ENCODE data around the gene ANTXR1.

ANTXR1 gene

GRCh38 chr2:69163109-69163508, 150.1 kb downstream of the ANTXR1 start:
- Histone ChIP-seq H3K27me3 (replicated peaks in 2 of 5; ENCODE audit: control insufficient read depth in 4 of 5, insufficient read depth in 5 of 5, low read length in 4 of 5) (peaks cover 0 to 2% (median 0%) of the 10 kb centered on the region in 5 experiments), H3K4me1 (ENCODE audit: control extremely low read depth in 1 of 4, control insufficient read depth in 4 of 4, insufficient read depth in 4 of 4, low read length in 3 of 4) (peaks cover 23 to 37% (median 31%) of the 10 kb centered on the region in 4 experiments), H3K36me3 (ENCODE audit: control insufficient read depth in 4 of 4, insufficient read depth in 4 of 4, low read length in 3 of 4) (no peaks in the 10 kb centered on the region), H3K9me3 (ENCODE audit: control extremely low read depth in 1 of 5, control insufficient read depth in 4 of 5, insufficient read depth in 2 of 5, low read depth in 1 of 5, low read length in 4 of 5) (no peaks in the 10 kb centered on the region), H3K27ac (ENCODE audit: insufficient read depth in 1 of 2, low read depth in 1 of 2, low read length in 2 of 2, poor library complexity in 1 of 2, severe bottlenecking in 2 of 2) (no peak overlapping the region), H3K4me3 (ENCODE audit: control insufficient read depth in 1 of 7, extremely low read depth in 1 of 7, insufficient read depth in 4 of 7, low read depth in 2 of 7, low read length in 6 of 7) (peak overlapping the region in 3 of 7 experiments; percentile 16 to 54 (median 39))
- ChIA-PET CTCF (interaction anchor here (2.0 kb wide), 1 partner anchor 9 kb away, joined by 9 read pairs; no protein-coding TSS in a partner anchor), POLR2A (interaction anchor here (1.0 to 1.2 kb wide), 2 partner anchors 14 to 72 kb away, joined by 4 to 6 read pairs; no protein-coding TSS in a partner anchor)
- WGBS (ENCODE audit: insufficient coverage): 0% methylated on average over 6 of the region's 6 CpGs
- peak; percentile 70 to 96 (median 90) for DNase-seq

GRCh38 chr2:69163556-69163955, 150.6 kb downstream of the ANTXR1 start:
- no peaks in the 10 kb centered on the region for H3K9me3 ChIP-seq (ENCODE audit: control extremely low read depth in 1 of 5, control insufficient read depth in 4 of 5, insufficient read depth in 2 of 5, low read depth in 1 of 5, low read length in 4 of 5)
- DNase-seq: no peak
- H3K4me1 ChIP-seq (ENCODE audit: control extremely low read depth in 1 of 4, control insufficient read depth in 4 of 4, insufficient read depth in 4 of 4, low read length in 3 of 4): peaks cover 23 to 37% (median 31%) of the 10 kb centered on the region in 4 experiments
- H3K4me3 ChIP-seq (ENCODE audit: control insufficient read depth in 1 of 7, extremely low read depth in 1 of 7, insufficient read depth in 4 of 7, low read depth in 2 of 7, low read length in 6 of 7): peak overlapping the region in 3 of 7 experiments; percentile 16 to 54 (median 39)
- no peaks in the 10 kb centered on the region for H3K36me3 ChIP-seq (ENCODE audit: control insufficient read depth in 4 of 4, insufficient read depth in 4 of 4, low read length in 3 of 4)
- H3K27ac ChIP-seq (ENCODE audit: insufficient read depth in 1 of 2, low read depth in 1 of 2, low read length in 2 of 2, poor library complexity in 1 of 2, severe bottlenecking in 2 of 2): no peak overlapping the region
- ChIA-PET CTCF (interaction anchor here (1.6 to 2.0 kb wide), 2 partner anchors 9 to 137 kb away, joined by 5 to 9 read pairs; no protein-coding TSS in a partner anchor), POLR2A (interaction anchor here (1.0 kb wide), 1 partner anchor 14 kb away, joined by 6 read pairs; no protein-coding TSS in a partner anchor)
- WGBS (ENCODE audit: insufficient coverage): 72% methylated on average over 3 of the region's 7 CpGs
- peaks cover 0 to 2% (median 0%) of the 10 kb centered on the region in 5 experiments for H3K27me3 ChIP-seq (replicated peaks in 2 of 5; ENCODE audit: control insufficient read depth in 4 of 5, insufficient read depth in 5 of 5, low read length in 4 of 5)

GRCh38 chr2:69164061-69164778, 151.2 kb downstream of the ANTXR1 start:
- Histone ChIP-seq H3K4me3 (ENCODE audit: control insufficient read depth in 1 of 7, extremely low read depth in 1 of 7, insufficient read depth in 4 of 7, low read depth in 2 of 7, low read length in 6 of 7) (no peak overlapping the region), H3K27me3 (replicated peaks in 2 of 5; ENCODE audit: control insufficient read depth in 4 of 5, insufficient read depth in 5 of 5, low read length in 4 of 5) (peaks cover 0 to 2% (median 0%) of the 10 kb centered on the region in 5 experiments), H3K27ac (ENCODE audit: insufficient read depth in 1 of 2, low read depth in 1 of 2, low read length in 2 of 2, poor library complexity in 1 of 2, severe bottlenecking in 2 of 2) (no peak overlapping the region), H3K4me1 (ENCODE audit: control extremely low read depth in 1 of 4, control insufficient read depth in 4 of 4, insufficient read depth in 4 of 4, low read length in 3 of 4) (peaks cover 23 to 37% (median 31%) of the 10 kb centered on the region in 4 experiments), H3K9me3 (ENCODE audit: control extremely low read depth in 1 of 5, control insufficient read depth in 4 of 5, insufficient read depth in 2 of 5, low read depth in 1 of 5, low read length in 4 of 5) (no peaks in the 10 kb centered on the region), H3K36me3 (ENCODE audit: control insufficient read depth in 4 of 4, insufficient read depth in 4 of 4, low read length in 3 of 4) (no peaks in the 10 kb centered on the region)
- 100% methylated on average over 6 of the region's 8 CpGs for WGBS (ENCODE audit: insufficient coverage)
- DNase-seq: no peak
- ChIA-PET POLR2A (no interaction called here), CTCF (interaction anchor here (1.2 to 1.6 kb wide), 3 partner anchors 11 to 138 kb away, joined by 4 to 5 read pairs (median 4); no protein-coding TSS in a partner anchor)

GRCh38 chr2:69165091-69165880, 152.3 kb downstream of the ANTXR1 start:
- H3K27ac ChIP-seq (ENCODE audit: insufficient read depth in 1 of 2, low read depth in 1 of 2, low read length in 2 of 2, poor library complexity in 1 of 2, severe bottlenecking in 2 of 2): no peak overlapping the region
- H3K27me3 ChIP-seq (replicated peaks in 2 of 5; ENCODE audit: control insufficient read depth in 4 of 5, insufficient read depth in 5 of 5, low read length in 4 of 5): peaks cover 0 to 4% (median 0%) of the 10 kb centered on the region in 5 experiments
- peaks cover 23 to 37% (median 31%) of the 10 kb centered on the region in 4 experiments for H3K4me1 ChIP-seq (ENCODE audit: control extremely low read depth in 1 of 4, control insufficient read depth in 4 of 4, insufficient read depth in 4 of 4, low read length in 3 of 4)
- peak in 1 of 3 donors; percentile 19 for DNase-seq
- 69% methylated on average over 8 of the region's 10 CpGs for WGBS (ENCODE audit: insufficient coverage)
- CTCF ChIA-PET: interaction anchor here (0.6 to 1.6 kb wide), 5 partner anchors 10 to 139 kb away, joined by 3 to 5 read pairs (median 4); no protein-coding TSS in a partner anchor
- POLR2A ChIA-PET: no interaction called here
- no peak overlapping the region for H3K4me3 ChIP-seq (ENCODE audit: control insufficient read depth in 1 of 7, extremely low read depth in 1 of 7, insufficient read depth in 4 of 7, low read depth in 2 of 7, low read length in 6 of 7)
- H3K9me3 ChIP-seq (ENCODE audit: control extremely low read depth in 1 of 5, control insufficient read depth in 4 of 5, insufficient read depth in 2 of 5, low read depth in 1 of 5, low read length in 4 of 5): no peaks in the 10 kb centered on the region
- H3K36me3 ChIP-seq (ENCODE audit: control insufficient read depth in 4 of 4, insufficient read depth in 4 of 4, low read length in 3 of 4): no peaks in the 10 kb centered on the region

GRCh38 chr2:69166465-69166811, 153.5 kb downstream of the ANTXR1 start:
- no CpG with 5 or more reads among the region's 2 CpGs for WGBS (ENCODE audit: insufficient coverage)
- peaks cover 23 to 37% (median 31%) of the 10 kb centered on the region in 4 experiments for H3K4me1 ChIP-seq (ENCODE audit: control extremely low read depth in 1 of 4, control insufficient read depth in 4 of 4, insufficient read depth in 4 of 4, low read length in 3 of 4)
- H3K4me3 ChIP-seq (ENCODE audit: control insufficient read depth in 1 of 7, extremely low read depth in 1 of 7, insufficient read depth in 4 of 7, low read depth in 2 of 7, low read length in 6 of 7): no peak overlapping the region
- ChIA-PET POLR2A (no interaction called here), CTCF (no interaction called here)
- no peaks in the 10 kb centered on the region for H3K36me3 ChIP-seq (ENCODE audit: control insufficient read depth in 4 of 4, insufficient read depth in 4 of 4, low read length in 3 of 4)
- no peaks in the 10 kb centered on the region for H3K9me3 ChIP-seq (ENCODE audit: control extremely low read depth in 1 of 5, control insufficient read depth in 4 of 5, insufficient read depth in 2 of 5, low read depth in 1 of 5, low read length in 4 of 5)
- no peak overlapping the region for H3K27ac ChIP-seq (ENCODE audit: insufficient read depth in 1 of 2, low read depth in 1 of 2, low read length in 2 of 2, poor library complexity in 1 of 2, severe bottlenecking in 2 of 2)
- H3K27me3 ChIP-seq (replicated peaks in 2 of 5; ENCODE audit: control insufficient read depth in 4 of 5, insufficient read depth in 5 of 5, low read length in 4 of 5): peaks cover 0 to 8% (median 0%) of the 10 kb centered on the region in 5 experiments
- DNase-seq: no peak

GRCh38 chr2:69166812-69167468, 154.0 kb downstream of the ANTXR1 start:
- H3K27ac ChIP-seq (ENCODE audit: insufficient read depth in 1 of 2, low read depth in 1 of 2, low read length in 2 of 2, poor library complexity in 1 of 2, severe bottlenecking in 2 of 2): no peak overlapping the region
- 100% methylated on average over 5 of the region's 5 CpGs for WGBS (ENCODE audit: insufficient coverage)
- peaks cover 23 to 35% (median 28%) of the 10 kb centered on the region in 4 experiments for H3K4me1 ChIP-seq (ENCODE audit: control extremely low read depth in 1 of 4, control insufficient read depth in 4 of 4, insufficient read depth in 4 of 4, low read length in 3 of 4)
- no peak overlapping the region for H3K4me3 ChIP-seq (ENCODE audit: control insufficient read depth in 1 of 7, extremely low read depth in 1 of 7, insufficient read depth in 4 of 7, low read depth in 2 of 7, low read length in 6 of 7)
- DNase-seq: no peak
- peaks cover 0 to 8% (median 0%) of the 10 kb centered on the region in 5 experiments for H3K27me3 ChIP-seq (replicated peaks in 2 of 5; ENCODE audit: control insufficient read depth in 4 of 5, insufficient read depth in 5 of 5, low read length in 4 of 5)
- no peaks in the 10 kb centered on the region for H3K9me3 ChIP-seq (ENCODE audit: control extremely low read depth in 1 of 5, control insufficient read depth in 4 of 5, insufficient read depth in 2 of 5, low read depth in 1 of 5, low read length in 4 of 5)
- POLR2A ChIA-PET: no interaction called here
- no peaks in the 10 kb centered on the region for H3K36me3 ChIP-seq (ENCODE audit: control insufficient read depth in 4 of 4, insufficient read depth in 4 of 4, low read length in 3 of 4)
- CTCF ChIA-PET: interaction anchor here (0.5 kb wide), 1 partner anchor 355 kb away, joined by 3 read pairs; no protein-coding TSS in a partner anchor

Measured in common myeloid progenitor, CD34-positive (primary cell).